HG03469 (cell line): ENCODE measurements around the gene TMEM30A.

Experiments used
- ATAC-seq: cut with Tn5 transposase; IDR thresholded peaks from one replicate; pipeline ENCODE4 v1.9.1; 2021; ENCODE audit warnings: mild to moderate bottlenecking, moderate library complexity, moderate number of reproducible peaks; ENCODE audit not compliant: unreplicated experiment

The TMEM30A gene

GRCh38 chr6:75266716-75267291 lies 17.8 kb downstream of the TMEM30A start:
- peak; percentile 64 for ATAC-seq

- ATAC-seq, result no peak
These were observed 21.2 kb downstream of the TMEM30A start for GRCh38 chr6:75263401-75263750.

GRCh38 chr6:75262716-75263400 lies 21.7 kb downstream of the TMEM30A start:
- ATAC-seq, result no peak

GRCh38 chr6:75261299-75261698 lies 23.3 kb downstream of the TMEM30A start:
- ATAC-seq, result no peak

GRCh38 chr6:75257343-75258087 lies 27.1 kb downstream of the TMEM30A start:
- ATAC-seq, result no peak

- ATAC-seq, result no peak
These were observed 34.0 kb downstream of the TMEM30A start for GRCh38 chr6:75250552-75250951.

GRCh38 chr6:75249837-75250236 lies 34.8 kb downstream of the TMEM30A start:
- ATAC-seq, result no peak

- no peak for ATAC-seq
These were observed 38.2 kb downstream of the TMEM30A start for GRCh38 chr6:75246386-75246785.

GRCh38 chr6:75244063-75244584 lies 40.5 kb downstream of the TMEM30A start:
- no peak for ATAC-seq

GRCh38 chr6:75243333-75244062 lies 41.1 kb downstream of the TMEM30A start, which contains the start of gene COX7A2:
Gene COX7A2, minus strand, starts transcription at chr6:75243801. Its CDS starts 67 bp downstream, at chr6:75243734.
- peak; percentile 97 for ATAC-seq

- ATAC-seq, result no peak
These were observed 48.0 kb downstream of the TMEM30A start for GRCh38 chr6:75236630-75237029.

GRCh38 chr6:75235271-75235670 lies 49.3 kb downstream of the TMEM30A start:
- no peak for ATAC-seq

- no peak for ATAC-seq
These were observed 50.3 kb downstream of the TMEM30A start for GRCh38 chr6:75234126-75234865.

- no peak for ATAC-seq
These were observed 51.4 kb downstream of the TMEM30A start for GRCh38 chr6:75233092-75233615.

GRCh38 chr6:75230484-75231325 lies 53.9 kb downstream of the TMEM30A start:
- no peak for ATAC-seq

- ATAC-seq, result no peak
These were observed 60.2 kb downstream of the TMEM30A start for GRCh38 chr6:75224303-75224926.

GRCh38 chr6:75223428-75223827 lies 61.2 kb downstream of the TMEM30A start:
- no peak for ATAC-seq

GRCh38 chr6:75222261-75222660 lies 62.3 kb downstream of the TMEM30A start:
- ATAC-seq, result no peak

- ATAC-seq, result no peak
These were observed 63.5 kb downstream of the TMEM30A start for GRCh38 chr6:75221116-75221515.
